Measurements from ENCODE around the gene ACTR5. TPM values are rescaled to one million over a fixed set of nuclear protein-coding genes. Genes with fewer than 3 reads are reported as not detected.

The ACTR5 gene
- total RNA-seq, 1 experiment from 2014 or later, result 9.8 TPM

GRCh38 chr20:38730989-38731737, 17.1 kb upstream of the ACTR5 start (continued):
- TF ChIP-seq CTCF (IDR thresholded peaks at IDR 0.05) (peak; percentile 99), EMX1 (CRISPR knock-in tag; IDR thresholded peaks at IDR 0.05) (no peak), E2F5 (CRISPR knock-in tag; IDR thresholded peaks at IDR 0.05) (no peak), FOXP4 (CRISPR knock-in tag; IDR thresholded peaks at IDR 0.05) (no peak), USF1 (CRISPR knock-in tag; IDR thresholded peaks at IDR 0.05) (peak; percentile 79; the same call in 1 of the 2 replicates), NFYB (CRISPR knock-in tag; conservative IDR thresholded peaks at IDR 0.05; ENCODE audit: low read depth) (no peak), ZBTB43 (CRISPR knock-in tag; IDR thresholded peaks at IDR 0.05) (peak; percentile 63; the same call in 1 of the 2 replicates), FOXP1 (CRISPR knock-in tag; IDR thresholded peaks at IDR 0.05; ENCODE audit: borderline replicate concordance) (peak; percentile 37; the same call in 1 of the 2 replicates), E2F4 (CRISPR knock-in tag; IDR thresholded peaks at IDR 0.05; ENCODE audit: borderline replicate concordance, low read depth) (no peak), SMAD4 (CRISPR knock-in tag; IDR thresholded peaks at IDR 0.05) (no peak), ZNF121 (CRISPR knock-in tag; IDR thresholded peaks at IDR 0.05) (no peak), HMGXB4 (CRISPR knock-in tag; IDR thresholded peaks at IDR 0.05) (peak; percentile 5; the same call in 1 of the 2 replicates), USF2 (CRISPR knock-in tag; IDR thresholded peaks at IDR 0.05) (peak; percentile 60), ETV6 (CRISPR knock-in tag; IDR thresholded peaks at IDR 0.05) (no peak), SP1 (CRISPR knock-in tag; conservative IDR thresholded peaks at IDR 0.05) (peak; percentile 47), GABPB1 (CRISPR knock-in tag; IDR thresholded peaks at IDR 0.05) (peak; percentile 64; the same call in 1 of the 2 replicates), ELF4 (CRISPR knock-in tag; IDR thresholded peaks at IDR 0.05; ENCODE audit: low read depth) (no peak), NR2C2 (CRISPR knock-in tag; IDR thresholded peaks at IDR 0.05) (no peak), ZNF425 (CRISPR knock-in tag; conservative IDR thresholded peaks at IDR 0.05) (no peak), MAX (CRISPR knock-in tag; IDR thresholded peaks at IDR 0.05) (peak; percentile 86), TCF7 (CRISPR knock-in tag; IDR thresholded peaks at IDR 0.05; ENCODE audit: low read depth) (no peak), ZNF138 (CRISPR knock-in tag; conservative IDR thresholded peaks at IDR 0.05) (no peak), ZNF671 (CRISPR knock-in tag; IDR thresholded peaks at IDR 0.05) (no peak), SMAD3 (CRISPR knock-in tag; IDR thresholded peaks at IDR 0.05; ENCODE audit: borderline replicate concordance) (no peak), HMGA2 (CRISPR knock-in tag; IDR thresholded peaks at IDR 0.05) (no peak)
